Choroid plexus epithelial cell (primary cell): Measurements from ENCODE around the gene CDK17.

Experiments
- DNase-seq: peaks from one replicate; pipeline ENCODE4 v3.0.0-alpha.2; 2010; ENCODE audit warnings: low read depth
- H3K4me3 ChIP-seq: 2 replicates; pipeline ENCODE4 v1.5.1; 2011; ENCODE audit warnings: low read depth, mild to moderate bottlenecking, control low read depth, low read length, moderate library complexity
- CTCF ChIP-seq: conservative IDR thresholded peaks from 2 replicates; pipeline ENCODE4 v1.5.1; 2011; ENCODE audit warnings: low read depth, mild to moderate bottlenecking, control low read depth, inconsistent platforms, low read length, moderate library complexity

The CDK17 gene

GRCh38 chr12:96366381-96366654 lies 33.9 kb downstream of the CDK17 start:
- no peak overlapping the region for H3K4me3 ChIP-seq
- TF ChIP-seq CTCF: no peak
- DNase-seq: no peak

- TF ChIP-seq CTCF: no peak
- no peak for DNase-seq
- no peak overlapping the region for H3K4me3 ChIP-seq
These were observed 34.4 kb downstream of the CDK17 start for GRCh38 chr12:96365604-96366380.

- DNase-seq: no peak
- no peak for TF ChIP-seq CTCF
- H3K4me3 ChIP-seq: no peak overlapping the region
These were observed 36.0 kb downstream of the CDK17 start for GRCh38 chr12:96364092-96364700.

- no peak for TF ChIP-seq CTCF
- DNase-seq: no peak
- H3K4me3 ChIP-seq: no peak overlapping the region
These were observed 39.2 kb downstream of the CDK17 start for GRCh38 chr12:96361074-96361473.

GRCh38 chr12:96360550-96360949 lies 39.7 kb downstream of the CDK17 start:
- no peak overlapping the region for H3K4me3 ChIP-seq
- no peak for TF ChIP-seq CTCF

GRCh38 chr12:96359328-96359727 lies 40.9 kb downstream of the CDK17 start:
- no peak for DNase-seq
- TF ChIP-seq CTCF: no peak
- no peak overlapping the region for H3K4me3 ChIP-seq

More at GRCh38 chr12:96360550-96360949, 39.7 kb downstream of the CDK17 start:
- DNase-seq: no peak

- DNase-seq: no peak
- no peak for TF ChIP-seq CTCF
These were observed 43.4 kb downstream of the CDK17 start for GRCh38 chr12:96356831-96357230.

More at GRCh38 chr12:96356831-96357230, 43.4 kb downstream of the CDK17 start:
- H3K4me3 ChIP-seq: no peak overlapping the region
